ENCODE results near the gene NAGK. TPM values are rescaled to one million over a fixed set of nuclear protein-coding genes. Genes with fewer than 3 reads are reported as not detected.
"Not testable (repeated sequence)": the region's sequence is repeated elsewhere in the genome, so short reads cannot be mapped to it uniquely, and the experiment has no call there.

The NAGK gene
- 43.6 TPM for polyA plus RNA-seq (2013, experiment 1 of 2)
- polyA plus RNA-seq (2013, experiment 2 of 2) = 34.9 TPM

- peaks cover 19% of the 10 kb centered on the region for H3K36me3 ChIP-seq (ENCODE audit: insufficient read depth, low read length)
- H3K9ac ChIP-seq (ENCODE audit: low read depth, low read length) = peak within 1 kb of the TSS; percentile 76
- peaks cover 6% of the 10 kb centered on the region; the same call in 1 of the 2 replicates for H3K4me1 ChIP-seq (ENCODE audit: insufficient read depth, low read length)
- H3K9me3 ChIP-seq (ENCODE audit: insufficient read depth, low read depth, low read length) = no peaks in the 10 kb centered on the region
- H3K27me3 ChIP-seq (ENCODE audit: insufficient read depth, low read length) = no peaks in the 10 kb centered on the region; the same call in 1 of the 2 replicates
- WGBS = under 1% methylated on average over 66 of the region's 66 CpGs
- peak within 1 kb of the TSS; percentile 86 for H3K4me3 ChIP-seq (ENCODE audit: low read length)
- peak within 1 kb of the TSS; percentile 81; the same call in 1 of the 2 replicates for H3K27ac ChIP-seq (ENCODE audit: low read depth, low read length)
Measured at GRCh38 chr2:71068218-71069035, at the start of gene NAGK. TSS of gene NAGK (plus strand) at chr2:71068648. CDS start at chr2:71068684, 36 bp downstream.

DNA sequence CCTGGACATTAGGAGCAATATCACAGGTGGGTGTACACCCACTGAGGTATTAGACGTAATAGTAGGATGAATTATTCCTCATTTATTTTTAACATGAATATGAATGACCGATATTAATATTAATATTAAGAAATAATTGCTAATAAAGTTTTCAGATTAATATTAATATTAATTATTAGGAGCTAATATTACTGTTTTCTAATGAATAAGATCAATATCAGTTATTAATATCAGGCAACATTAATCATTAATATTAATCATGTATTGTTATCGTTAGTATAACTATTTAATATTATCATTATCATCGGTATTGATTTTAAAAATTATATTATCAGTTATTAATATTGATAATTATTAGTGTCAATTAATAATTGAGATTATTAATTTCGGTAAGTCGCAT, 48.5 kb upstream of the NAGK start:
- H3K27me3 ChIP-seq (ENCODE audit: insufficient read depth, low read length); H3K4me1 ChIP-seq (ENCODE audit: insufficient read depth, low read length): not testable (repeated sequence)
- WGBS = 94% methylated on average over 2 of the region's 6 CpGs

DNA sequence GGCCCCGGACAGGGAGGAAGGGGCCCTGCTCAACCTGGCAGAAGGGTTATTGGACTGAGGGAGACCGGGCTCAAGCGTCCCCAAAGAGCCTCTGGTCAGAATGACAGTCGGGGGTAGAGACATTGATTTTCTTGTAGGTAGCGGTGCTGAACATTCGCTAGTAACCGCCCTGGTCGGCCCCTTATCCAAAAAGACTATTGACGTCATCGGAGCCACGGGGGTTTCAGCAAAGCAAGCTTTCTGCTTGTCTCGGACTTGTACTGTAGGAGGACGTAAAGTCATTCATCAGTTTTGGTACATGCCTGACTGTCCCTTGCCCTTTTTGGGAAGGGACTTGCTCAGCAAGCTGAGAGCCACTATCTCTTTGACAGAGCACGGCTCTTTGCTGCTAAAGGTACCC, 47.1 kb upstream of the NAGK start:
- H3K9me3 ChIP-seq (ENCODE audit: insufficient read depth, low read depth, low read length); H3K4me1 ChIP-seq (ENCODE audit: insufficient read depth, low read length); H3K9ac ChIP-seq (ENCODE audit: low read depth, low read length); H3K4me3 ChIP-seq (ENCODE audit: low read length); H3K27ac ChIP-seq (ENCODE audit: low read depth, low read length); H3K36me3 ChIP-seq (ENCODE audit: insufficient read depth, low read length); H3K27me3 ChIP-seq (ENCODE audit: insufficient read depth, low read length): not testable (repeated sequence)
- WGBS = 88% methylated on average over 13 of the region's 14 CpGs

More for the DNA sequence above, 48.5 kb upstream of the NAGK start:
- not testable (repeated sequence) for H3K9me3 ChIP-seq (ENCODE audit: insufficient read depth, low read depth, low read length); H3K9ac ChIP-seq (ENCODE audit: low read depth, low read length); H3K4me3 ChIP-seq (ENCODE audit: low read length); H3K27ac ChIP-seq (ENCODE audit: low read depth, low read length); H3K36me3 ChIP-seq (ENCODE audit: insufficient read depth, low read length)

DNA sequence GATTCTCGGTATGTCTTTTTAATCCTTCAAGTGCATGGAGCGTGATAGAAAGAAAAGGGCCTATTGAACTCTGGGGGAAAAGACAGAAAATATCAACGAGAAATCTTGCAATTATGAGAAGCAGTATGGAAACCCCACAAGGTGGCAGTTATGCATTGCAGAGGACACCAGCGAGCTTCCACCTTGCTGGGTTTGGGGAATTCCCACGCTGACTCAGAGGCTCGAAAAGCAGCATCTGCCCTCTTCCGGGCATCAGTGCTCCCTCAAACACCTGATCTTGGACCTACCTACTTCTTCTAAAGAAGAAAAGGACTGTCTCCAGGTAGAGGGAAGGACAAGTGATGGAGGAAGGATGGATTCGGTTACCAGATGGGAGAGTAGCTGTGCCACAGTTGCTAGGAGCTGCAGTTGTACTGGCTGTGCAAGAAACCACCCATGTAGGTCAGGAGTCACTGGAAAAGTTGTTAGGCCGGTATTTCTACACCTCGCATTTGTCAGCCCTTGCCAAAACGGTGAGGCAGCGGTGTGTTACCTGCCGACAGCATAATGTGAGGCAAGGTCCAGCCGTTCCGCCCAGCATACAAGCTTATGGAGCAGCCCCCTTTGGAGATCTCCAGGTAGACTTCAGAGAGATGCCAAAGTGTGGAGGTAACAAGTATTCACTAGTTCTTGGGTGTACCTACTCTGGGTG, 44.8 kb upstream of the NAGK start:
- H3K4me1 ChIP-seq (ENCODE audit: insufficient read depth, low read length); H3K27me3 ChIP-seq (ENCODE audit: insufficient read depth, low read length); H3K9me3 ChIP-seq (ENCODE audit: insufficient read depth, low read depth, low read length); H3K36me3 ChIP-seq (ENCODE audit: insufficient read depth, low read length); H3K27ac ChIP-seq (ENCODE audit: low read depth, low read length); H3K4me3 ChIP-seq (ENCODE audit: low read length); H3K9ac ChIP-seq (ENCODE audit: low read depth, low read length): not testable (repeated sequence)
- WGBS = 79% methylated on average over 15 of the region's 15 CpGs

- not testable (repeated sequence) for H3K4me1 ChIP-seq (ENCODE audit: insufficient read depth, low read length)
- WGBS = 93% methylated on average over 7 of the region's 8 CpGs
Measured at GRCh38 chr2:71036296-71036695, 32.2 kb upstream of the NAGK start.

GRCh38 chr2:71042287-71042686, 26.2 kb upstream of the NAGK start:
- no peaks in the 10 kb centered on the region for H3K36me3 ChIP-seq (ENCODE audit: insufficient read depth, low read length)
- no peaks in the 10 kb centered on the region for H3K9me3 ChIP-seq (ENCODE audit: insufficient read depth, low read depth, low read length)
- no peaks in the 10 kb centered on the region for H3K4me1 ChIP-seq (ENCODE audit: insufficient read depth, low read length)
- no peak overlapping the region for H3K9ac ChIP-seq (ENCODE audit: low read depth, low read length)
- H3K27ac ChIP-seq (ENCODE audit: low read depth, low read length) = no peak overlapping the region
- peaks cover 2% of the 10 kb centered on the region; the same call in 1 of the 2 replicates for H3K27me3 ChIP-seq (ENCODE audit: insufficient read depth, low read length)
- 100% methylated on average over 1 of the region's 4 CpGs for WGBS
- no peak overlapping the region for H3K4me3 ChIP-seq (ENCODE audit: low read length)

More at GRCh38 chr2:71036296-71036695, 32.2 kb upstream of the NAGK start:
- not testable (repeated sequence) for H3K27me3 ChIP-seq (ENCODE audit: insufficient read depth, low read length); H3K36me3 ChIP-seq (ENCODE audit: insufficient read depth, low read length); H3K9ac ChIP-seq (ENCODE audit: low read depth, low read length); H3K9me3 ChIP-seq (ENCODE audit: insufficient read depth, low read depth, low read length); H3K27ac ChIP-seq (ENCODE audit: low read depth, low read length); H3K4me3 ChIP-seq (ENCODE audit: low read length)

DNA sequence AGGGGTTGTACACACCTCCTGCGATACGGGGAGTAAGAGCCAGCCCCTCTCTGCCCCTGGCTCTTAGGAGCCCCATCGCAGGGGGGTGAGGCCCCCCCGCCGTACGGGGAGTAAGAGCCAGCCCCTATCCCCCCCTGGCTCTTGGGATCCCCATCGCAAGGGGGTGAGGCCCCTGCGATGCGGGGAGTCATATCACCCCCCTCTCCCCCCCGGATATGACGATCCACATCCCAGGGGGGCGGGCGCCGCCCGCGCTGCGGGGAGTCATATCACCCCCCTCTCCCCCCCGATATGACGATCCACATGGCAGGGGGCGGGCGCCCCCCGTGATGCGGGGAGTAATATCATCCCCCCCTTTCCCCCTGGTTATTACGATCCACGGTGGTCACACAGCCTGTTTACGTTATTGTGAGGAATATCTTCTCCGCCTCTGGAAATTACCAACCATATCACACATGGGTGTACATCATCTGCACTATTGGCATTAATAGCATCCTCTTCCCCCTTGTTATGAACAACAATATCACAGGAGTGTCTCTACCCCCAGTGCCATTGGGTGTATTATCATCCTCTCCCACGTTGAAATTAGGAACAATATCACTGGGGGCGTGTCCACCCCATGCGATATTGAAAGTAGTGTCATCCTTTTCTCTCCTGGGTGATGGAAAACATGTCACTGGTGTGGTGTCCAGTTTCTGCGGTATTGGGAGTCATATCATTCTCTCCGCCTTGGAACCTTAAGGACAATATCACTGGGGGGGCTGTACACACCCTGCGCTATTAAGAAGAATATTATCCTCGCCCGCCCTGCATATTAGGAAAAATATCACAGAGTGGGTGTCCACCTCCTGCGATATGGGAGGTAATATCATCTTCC, 24.7 kb upstream of the NAGK start:
- H3K4me1 ChIP-seq (ENCODE audit: insufficient read depth, low read length) = no peaks in the 10 kb centered on the region
- no peak overlapping the region for H3K9ac ChIP-seq (ENCODE audit: low read depth, low read length)
- H3K4me3 ChIP-seq (ENCODE audit: low read length) = no peak overlapping the region
- no peaks in the 10 kb centered on the region for H3K36me3 ChIP-seq (ENCODE audit: insufficient read depth, low read length)
- H3K27ac ChIP-seq (ENCODE audit: low read depth, low read length) = no peak overlapping the region
- 82% methylated on average over 32 of the region's 36 CpGs for WGBS
- no peaks in the 10 kb centered on the region for H3K9me3 ChIP-seq (ENCODE audit: insufficient read depth, low read depth, low read length)
- H3K27me3 ChIP-seq (ENCODE audit: insufficient read depth, low read length) = peaks cover 2% of the 10 kb centered on the region; the same call in 1 of the 2 replicates

DNA sequence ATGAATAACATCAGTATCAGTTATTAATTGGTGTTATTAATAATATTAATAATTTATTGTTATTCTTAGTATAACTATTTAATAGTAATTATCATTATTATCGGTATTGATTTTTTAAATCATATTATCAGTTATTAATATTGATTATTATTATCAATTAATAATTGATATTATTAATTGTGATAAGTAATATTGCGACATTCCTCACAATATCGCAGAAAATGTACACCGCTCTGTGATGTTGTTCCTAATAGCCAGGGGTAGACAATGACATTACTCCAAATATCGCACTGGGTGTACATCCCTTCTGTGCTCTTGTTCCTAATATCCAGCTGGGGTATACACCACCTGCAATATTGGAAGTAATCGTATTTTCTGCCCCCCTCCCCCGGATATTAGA, 23.3 kb upstream of the NAGK start:
- Histone ChIP-seq H3K9me3 (ENCODE audit: insufficient read depth, low read depth, low read length) (no peaks in the 10 kb centered on the region), H3K27me3 (ENCODE audit: insufficient read depth, low read length) (peaks cover 2% of the 10 kb centered on the region; the same call in 1 of the 2 replicates), H3K27ac (ENCODE audit: low read depth, low read length) (no peak overlapping the region), H3K4me3 (ENCODE audit: low read length) (no peak overlapping the region), H3K4me1 (ENCODE audit: insufficient read depth, low read length) (no peaks in the 10 kb centered on the region), H3K36me3 (ENCODE audit: insufficient read depth, low read length) (no peaks in the 10 kb centered on the region), H3K9ac (ENCODE audit: low read depth, low read length) (no peak overlapping the region)
- 93% methylated on average over 6 of the region's 7 CpGs for WGBS

- H3K4me1 ChIP-seq (ENCODE audit: insufficient read depth, low read length) = no peaks in the 10 kb centered on the region
- peaks cover 2% of the 10 kb centered on the region; the same call in 1 of the 2 replicates for H3K27me3 ChIP-seq (ENCODE audit: insufficient read depth, low read length)
- no peaks in the 10 kb centered on the region for H3K9me3 ChIP-seq (ENCODE audit: insufficient read depth, low read depth, low read length)
- H3K36me3 ChIP-seq (ENCODE audit: insufficient read depth, low read length) = no peaks in the 10 kb centered on the region
- no peak overlapping the region for H3K27ac ChIP-seq (ENCODE audit: low read depth, low read length)
- WGBS = 87% methylated on average over 22 of the region's 23 CpGs
- no peak overlapping the region for H3K9ac ChIP-seq (ENCODE audit: low read depth, low read length)
- no peak overlapping the region for H3K4me3 ChIP-seq (ENCODE audit: low read length)
Measured at GRCh38 chr2:71045865-71046548, 22.4 kb upstream of the NAGK start.

- H3K4me1 ChIP-seq (ENCODE audit: insufficient read depth, low read length) = no peaks in the 10 kb centered on the region
- WGBS = 91% methylated on average over 7 of the region's 7 CpGs
- no peak overlapping the region for H3K4me3 ChIP-seq (ENCODE audit: low read length)
- peaks cover under 1% of the 10 kb centered on the region; the same call in 1 of the 2 replicates for H3K27me3 ChIP-seq (ENCODE audit: insufficient read depth, low read length)
- no peak overlapping the region for H3K9ac ChIP-seq (ENCODE audit: low read depth, low read length)
- no peaks in the 10 kb centered on the region for H3K36me3 ChIP-seq (ENCODE audit: insufficient read depth, low read length)
- no peak overlapping the region for H3K27ac ChIP-seq (ENCODE audit: low read depth, low read length)
- H3K9me3 ChIP-seq (ENCODE audit: insufficient read depth, low read depth, low read length) = no peaks in the 10 kb centered on the region
Measured at GRCh38 chr2:71048096-71048495, 20.4 kb upstream of the NAGK start.

All from HUES64 (cell line).